Measurements from ENCODE around the gene ADSS1. TPM values are rescaled to one million over a fixed set of nuclear protein-coding genes. Genes with fewer than 3 reads are reported as not detected.

The ADSS1 gene
- polyA plus RNA-seq, 4 donors: 12.5 to 17.0 (median 14.2) TPM

GRCh38 chr14:104776481-104776880, 52.5 kb downstream of the ADSS1 start:
- DNase-seq (ENCODE audit: low read depth in 4 of 4, low spot score in 3 of 4): no peak

- no peak for DNase-seq (ENCODE audit: low read depth in 4 of 4, low spot score in 3 of 4)
These were observed 53.2 kb downstream of the ADSS1 start for GRCh38 chr14:104776961-104777807.

- DNase-seq (ENCODE audit: low read depth in 4 of 4, low spot score in 3 of 4): no peak
These were observed 53.8 kb downstream of the ADSS1 start for GRCh38 chr14:104777808-104778249.

- DNase-seq (ENCODE audit: low read depth in 4 of 4, low spot score in 3 of 4): no peak
These were observed 54.8 kb downstream of the ADSS1 start for GRCh38 chr14:104778694-104779331.

GRCh38 chr14:104779776-104780512, 55.9 kb downstream of the ADSS1 start:
- DNase-seq (ENCODE audit: low read depth in 4 of 4, low spot score in 3 of 4): no peak

- no peak for DNase-seq (ENCODE audit: low read depth in 4 of 4, low spot score in 3 of 4)
These were observed 56.5 kb downstream of the ADSS1 start for GRCh38 chr14:104780513-104781030.

- no peak for DNase-seq (ENCODE audit: low read depth in 4 of 4, low spot score in 3 of 4)
These were observed 57.4 kb downstream of the ADSS1 start for GRCh38 chr14:104781271-104782077.

- no peak for DNase-seq (ENCODE audit: low read depth in 4 of 4, low spot score in 3 of 4)
These were observed 58.2 kb downstream of the ADSS1 start for GRCh38 chr14:104782086-104782807.

- DNase-seq (ENCODE audit: low read depth in 4 of 4, low spot score in 3 of 4): no peak
These were observed 58.7 kb downstream of the ADSS1 start for GRCh38 chr14:104782808-104783139.

GRCh38 chr14:104783484-104784217, 59.6 kb downstream of the ADSS1 start:
- DNase-seq (ENCODE audit: low read depth in 4 of 4, low spot score in 3 of 4): no peak

GRCh38 chr14:104784218-104784568, 60.2 kb downstream of the ADSS1 start:
- no peak for DNase-seq (ENCODE audit: low read depth in 4 of 4, low spot score in 3 of 4)

GRCh38 chr14:104784846-104785707, 61.0 kb downstream of the ADSS1 start:
- DNase-seq (ENCODE audit: low read depth in 4 of 4, low spot score in 3 of 4): no peak

GRCh38 chr14:104785708-104786080, 61.7 kb downstream of the ADSS1 start:
- DNase-seq (ENCODE audit: low read depth in 4 of 4, low spot score in 3 of 4): no peak

GRCh38 chr14:104786091-104786586, 62.1 kb downstream of the ADSS1 start:
- no peak for DNase-seq (ENCODE audit: low read depth in 4 of 4, low spot score in 3 of 4)

GRCh38 chr14:104786726-104787675, 63.0 kb downstream of the ADSS1 start:
- no peak for DNase-seq (ENCODE audit: low read depth in 4 of 4, low spot score in 3 of 4)

GRCh38 chr14:104787736-104788135, 63.7 kb downstream of the ADSS1 start:
- DNase-seq (ENCODE audit: low read depth in 4 of 4, low spot score in 3 of 4): no peak

Measured in left renal pelvis (tissue), 4 donors.